Measurements from ENCODE around the gene SLC2A6.
A peak's percentile ranks its signal among the peaks of the same experiment; 100 is the strongest.

SLC2A6 gene

GRCh38 chr9:133478851-133479711 lies at the start of gene SLC2A6:
Gene SLC2A6 (minus strand): TSS chr9:133479099. CDS start chr9:133479059, 40 bp downstream.
- DNase-seq, result peak; percentile 37 to 81 (median 70)

- no peak for DNase-seq
These were observed 49.3 kb upstream of the SLC2A6 start for GRCh38 chr9:133528001-133528875.

- DNase-seq, result no peak
These were observed 48.6 kb upstream of the SLC2A6 start for GRCh38 chr9:133527444-133527920.

GRCh38 chr9:133526721-133527321 lies 47.9 kb upstream of the SLC2A6 start:
- peak in 1 of 6 experiments; percentile 16 for DNase-seq

GRCh38 chr9:133525677-133526076 lies 46.8 kb upstream of the SLC2A6 start:
- DNase-seq, result no peak

GRCh38 chr9:133524679-133525228 lies 45.9 kb upstream of the SLC2A6 start, which contains the start of gene MYMK:
Gene MYMK (minus strand): TSS chr9:133524959. CDS start chr9:133524844, 115 bp downstream.
- no peak for DNase-seq

GRCh38 chr9:133524146-133524545 lies 45.2 kb upstream of the SLC2A6 start:
- DNase-seq, result no peak

- DNase-seq, result no peak
These were observed 44.2 kb upstream of the SLC2A6 start for GRCh38 chr9:133523106-133523505.

GRCh38 chr9:133522073-133522910 lies 43.4 kb upstream of the SLC2A6 start:
- DNase-seq, result no peak

- DNase-seq, result no peak
These were observed 42.5 kb upstream of the SLC2A6 start for GRCh38 chr9:133521122-133522072.

- DNase-seq, result no peak
These were observed 41.4 kb upstream of the SLC2A6 start for GRCh38 chr9:133520121-133520835.

GRCh38 chr9:133519693-133520092 lies 40.8 kb upstream of the SLC2A6 start:
- DNase-seq, result no peak

GRCh38 chr9:133518706-133519449 lies 40.0 kb upstream of the SLC2A6 start:
- no peak for DNase-seq

GRCh38 chr9:133518200-133518599 lies 39.3 kb upstream of the SLC2A6 start:
- no peak for DNase-seq

- DNase-seq, result no peak
These were observed 38.8 kb upstream of the SLC2A6 start for GRCh38 chr9:133517711-133518110.

- DNase-seq, result no peak
These were observed 38.1 kb upstream of the SLC2A6 start for GRCh38 chr9:133516961-133517350.

- no peak for DNase-seq
These were observed 37.5 kb upstream of the SLC2A6 start for GRCh38 chr9:133516256-133516960.

GRCh38 chr9:133515615-133516255 lies 36.8 kb upstream of the SLC2A6 start:
- DNase-seq, result no peak
